CD14-positive monocyte (primary cell): ENCODE results near the gene MAGEB4. TPM values are rescaled to one million over a fixed set of nuclear protein-coding genes. Genes with fewer than 3 reads are reported as not detected.
A peak's percentile ranks its signal among the peaks of the same experiment; 100 is the strongest.

Source experiments
- DNase-seq, 3 donors: peaks; one replicate each; pipeline ENCODE4 v3.0.0-alpha.2; 2011 to 2022
- H2AFZ ChIP-seq: 2 replicates; pipeline ENCODE4 v1.6.0; 2012; ENCODE audit warnings: mild to moderate bottlenecking, low read depth, low read length, inconsistent platforms; ENCODE audit not compliant: insufficient read depth, poor library complexity, severe bottlenecking
- H3K27ac ChIP-seq, 2 donors: 1 replicate in 1 of 2; 2 replicates in 1 of 2; pipeline ENCODE4 v1.5.1; 2012 to 2013; ENCODE audit warnings: low read length in 2 of 2, control low read depth in 1 of 2, inconsistent platforms in 1 of 2, low read depth in 1 of 2, mild to moderate bottlenecking in 1 of 2
- H3K27me3 ChIP-seq, 2 donors: one replicate each; pipeline versions ENCODE4 v1.6.0 to v1.6.1; 2011 to 2013; ENCODE audit warnings: low read length in 2 of 2; ENCODE audit not compliant: control insufficient read depth in 2 of 2, insufficient read depth in 2 of 2
- H3K36me3 ChIP-seq, 2 donors: replicated peaks in 1 of 2; 1 replicate in 1 of 2; 2 replicates in 1 of 2; pipeline versions ENCODE4 v1.5.1 to v1.6.1; 2012 to 2013; ENCODE audit warnings: low read length in 2 of 2, control low read depth in 1 of 2, inconsistent platforms in 1 of 2, mild to moderate bottlenecking in 1 of 2; ENCODE audit not compliant: insufficient read depth in 2 of 2, control insufficient read depth in 1 of 2
- H3K4me1 ChIP-seq, 2 donors: 1 replicate in 1 of 2; 2 replicates in 1 of 2; pipeline versions ENCODE4 v1.5.1 to v1.6.1; 2012 to 2013; ENCODE audit warnings: low read length in 2 of 2, control low read depth in 1 of 2, inconsistent platforms in 1 of 2, mild to moderate bottlenecking in 1 of 2, moderate library complexity in 1 of 2; ENCODE audit not compliant: insufficient read depth in 2 of 2, control insufficient read depth in 1 of 2
- H3K4me2 ChIP-seq: replicated peaks from 2 replicates; pipeline ENCODE3; 2012; ENCODE audit warnings: low read length, moderate library complexity, mild to moderate bottlenecking; ENCODE audit not compliant: poor library complexity, severe bottlenecking; ENCODE audit errors: extremely low read depth
- H3K4me3 ChIP-seq, 3 experiments: fragments of 200-600 bp in 1 of 3; sonication (generic) in 1 of 3; replicated peaks in 1 of 3; 1 replicate in 2 of 3; 2 replicates in 1 of 3; pipeline ENCODE4 v1.5.1; 2011 to 2013; ENCODE audit warnings: low read length in 3 of 3, mild to moderate bottlenecking in 3 of 3, control low read depth in 2 of 3, low read depth in 2 of 3, inconsistent platforms in 1 of 3, moderate library complexity in 1 of 3
- H3K79me2 ChIP-seq: 2 replicates; pipeline ENCODE4 v1.6.0; 2012; ENCODE audit warnings: mild to moderate bottlenecking, control low read depth, inconsistent platforms, low read length, moderate library complexity; ENCODE audit not compliant: insufficient read depth
- H3K9ac ChIP-seq: 2 replicates; pipeline ENCODE4 v1.6.0; 2017; ENCODE audit warnings: low read length, mild to moderate bottlenecking; ENCODE audit not compliant: insufficient read depth, poor library complexity, severe bottlenecking
- H3K9me3 ChIP-seq, 2 donors: replicated peaks in 1 of 2; 1 replicate in 1 of 2; 2 replicates in 1 of 2; pipeline versions ENCODE4 v1.5.1 to v1.6.1; 2012 to 2013; ENCODE audit warnings: low read length in 2 of 2, control low read depth in 1 of 2; ENCODE audit not compliant: control insufficient read depth in 1 of 2, insufficient read depth in 1 of 2
- H4K20me1 ChIP-seq: 2 replicates; pipeline ENCODE4 v1.6.0; 2012; ENCODE audit warnings: mild to moderate bottlenecking, low read length, control low read depth, moderate library complexity; ENCODE audit not compliant: insufficient read depth
- H3K27ac Mint-ChIP-seq, 7 donors: one replicate each; pipeline ENCODE4 v1.8.0; 2020; ENCODE audit warnings: mild to moderate bottlenecking in 7 of 7, mixed read lengths in 7 of 7, moderate library complexity in 6 of 7, inconsistent platforms in 2 of 7
- H3K27me3 Mint-ChIP-seq, 3 donors: one replicate each; pipeline ENCODE4 v1.8.0; 2021 to 2022; ENCODE audit warnings: low read depth in 3 of 3, mild to moderate bottlenecking in 3 of 3, mixed read lengths in 3 of 3, moderate library complexity in 3 of 3, inconsistent platforms in 1 of 3
- H3K36me3 Mint-ChIP-seq, 2 donors: one replicate each; pipeline ENCODE4 v1.8.0; 2020; ENCODE audit warnings: mixed read lengths in 2 of 2, inconsistent platforms in 1 of 2, mild to moderate bottlenecking in 1 of 2
- H3K4me1 Mint-ChIP-seq: one replicate; pipeline ENCODE4 v1.8.0; 2020; ENCODE audit warnings: mild to moderate bottlenecking, mixed read lengths
- H3K4me3 Mint-ChIP-seq, 2 donors: one replicate each; pipeline ENCODE4 v1.8.0; 2020; ENCODE audit warnings: mild to moderate bottlenecking in 2 of 2, mixed read lengths in 2 of 2, moderate library complexity in 1 of 2
- H3K9me3 Mint-ChIP-seq, 7 donors: one replicate each; pipeline ENCODE4 v1.8.0; 2020 to 2022; ENCODE audit warnings: mixed read lengths in 7 of 7, mild to moderate bottlenecking in 6 of 7, moderate library complexity in 6 of 7, inconsistent platforms in 2 of 7
- CTCF ChIP-seq: fragments of 200-600 bp; IDR thresholded peaks from one replicate; pipeline ENCODE4 v1.8.0; 2022; ENCODE audit warnings: antibody characterized with exemption, mild to moderate bottlenecking
- WGBS: methylation state at CpG from one replicate; pipeline ENCODE4 v1.1.5; 2013; ENCODE audit warnings: missing lambda C conversion rate; ENCODE audit not compliant: insufficient coverage; 5-methylcytosine and 5-hydroxymethylcytosine counted together
- intact Hi-C, 2 donors: fragments of 100-400 bp; cut with micrococcal nuclease; formaldehyde crosslinking; loops; one replicate each; pipeline versions ENCODE4 v1.15.0 to v1.15.1; 2023
- polyA plus RNA-seq, 3 donors: library from polyadenylated mRNA; depleted of rRNA in 1 of 3; unstranded in 2 of 3; stranded (reverse) in 1 of 3; fragments of 300-500 nt in 2 of 3; fragments of >200 nt in 1 of 3; fragmentation: Illumina TruSeq in 2 of 3; gene quantifications; 1 replicate in 2 of 3; 2 replicates in 1 of 3; pipeline ENCODE4 v1.2.3, GENCODE V29; 2012 to 2021

MAGEB4 gene
- polyA plus RNA-seq, 3 donors: not detected

- H3K36me3 ChIP-seq: no peaks in the 10 kb centered on the region
- H3K27ac ChIP-seq: no peak within 1 kb of the TSS
- no peaks in the 10 kb centered on the region for H4K20me1 ChIP-seq
- Mint-ChIP-seq H3K27me3 (peaks cover 0 to 6% (median 0%) of the 10 kb centered on the region in 3 donors), H3K36me3 (no peaks in the 10 kb centered on the region), H3K4me1 (no peaks in the 10 kb centered on the region), H3K9me3 (peaks cover 0 to 5% (median 0%) of the 10 kb centered on the region in 7 donors), H3K4me3 (no peak within 1 kb of the TSS), H3K27ac (peak within 1 kb of the TSS in 1 of 7 donors; percentile 60)
- H3K9me3 ChIP-seq: no peaks in the 10 kb centered on the region
- no peak within 1 kb of the TSS for H3K4me2 ChIP-seq
- no peaks in the 10 kb centered on the region for H3K79me2 ChIP-seq
- no peak for TF ChIP-seq CTCF
- no peak within 1 kb of the TSS for H3K9ac ChIP-seq
- no peak within 1 kb of the TSS for H2AFZ ChIP-seq
- WGBS: no CpG with 5 or more reads among the region's 4 CpGs
- no peak within 1 kb of the TSS for H3K4me3 ChIP-seq
- DNase-seq: no peak
- no peaks in the 10 kb centered on the region for H3K27me3 ChIP-seq
- intact Hi-C loops: no loop called here
- no peaks in the 10 kb centered on the region for H3K4me1 ChIP-seq
These were observed 11.4 kb upstream of the MAGEB4 start, which contains the start of gene MAGEB3 for GRCh38 chrX:30230395-30230794. Gene MAGEB3 (plus strand): TSS chrX:30230657. CDS start chrX:30235925, 5,268 bp downstream.

- Mint-ChIP-seq H3K27me3 (peaks cover 1 to 2% (median 2%) of the 10 kb centered on the region in 3 donors), H3K27ac (no peak within 1 kb of the TSS), H3K36me3 (no peaks in the 10 kb centered on the region), H3K4me3 (no peak within 1 kb of the TSS), H3K9me3 (peaks cover 0 to 12% (median 6%) of the 10 kb centered on the region in 7 donors), H3K4me1 (no peaks in the 10 kb centered on the region)
- H3K9ac ChIP-seq: no peak within 1 kb of the TSS
- H3K4me2 ChIP-seq: no peak within 1 kb of the TSS
- 96% methylated on average over 20 of the region's 38 CpGs for WGBS
- no peak within 1 kb of the TSS for H2AFZ ChIP-seq
- no peaks in the 10 kb centered on the region for H3K9me3 ChIP-seq
- intact Hi-C loops: no loop called here
- no peaks in the 10 kb centered on the region for H3K36me3 ChIP-seq
- H4K20me1 ChIP-seq: no peaks in the 10 kb centered on the region
- H3K4me3 ChIP-seq: no peak within 1 kb of the TSS
- H3K79me2 ChIP-seq: no peaks in the 10 kb centered on the region
- TF ChIP-seq CTCF: no peak
- H3K27me3 ChIP-seq: no peaks in the 10 kb centered on the region
- no peak for DNase-seq
- no peak within 1 kb of the TSS for H3K27ac ChIP-seq
- no peaks in the 10 kb centered on the region for H3K4me1 ChIP-seq
These were observed 5.1 kb downstream of the MAGEB4 start, which contains the start of gene MAGEB1 for GRCh38 chrX:30246769-30247489. Gene MAGEB1 (plus strand): TSS chrX:30247146. CDS start chrX:30250494, 3,348 bp downstream.
